HEK293T (cell line): Measurements from ENCODE around the gene HIVEP3.

Experiments
- CTCF ChIA-PET: fragments of 350-600 bp; formaldehyde crosslinking; extraction: SDS; loops from one replicate; lab custom pipeline; 2021; ENCODE audit warnings: antibody characterized with exemption, inconsistent platforms; lab: Yijun Ruan, JAX
- POLR2A ChIA-PET: fragments of 350-600 bp; formaldehyde crosslinking; extraction: SDS; loops from one replicate; lab custom pipeline; 2020; ENCODE audit warnings: antibody characterized with exemption, inconsistent platforms; lab: Yijun Ruan, JAX
- DNase-seq: peaks from one replicate; pipeline ENCODE4 v3.0.0; 2012; ENCODE audit warnings: mixed read lengths; ENCODE audit errors: extremely low spot score
- ARNT ChIP-seq: fragments of 450-650 bp; IDR thresholded peaks from 2 replicates; pipeline ENCODE4 v1.6.1; 2017; ENCODE audit warnings: mild to moderate bottlenecking
- BHLHE40 ChIP-seq: fragments of 450-650 bp; IDR thresholded peaks from 2 replicates; pipeline ENCODE4 v1.6.1; 2016; ENCODE audit warnings: mild to moderate bottlenecking, moderate library complexity, borderline replicate concordance
- CTBP1 ChIP-seq: fragments of 450-650 bp; IDR thresholded peaks from 2 replicates; pipeline ENCODE4 v1.6.1; 2016; ENCODE audit warnings: borderline replicate concordance
- ELF4 ChIP-seq: fragments of 450-650 bp; IDR thresholded peaks from 2 replicates; pipeline ENCODE4 v1.6.1; 2017; ENCODE audit warnings: antibody characterized with exemption
- FOXA1 ChIP-seq: fragments of 450-650 bp; IDR thresholded peaks from 2 replicates; pipeline ENCODE4 v1.6.1; 2016; ENCODE audit warnings: mild to moderate bottlenecking
- FOXK2 ChIP-seq: fragments of 450-650 bp; IDR thresholded peaks from 2 replicates; pipeline ENCODE4 v1.6.1; 2016; ENCODE audit warnings: mild to moderate bottlenecking
- FOXM1 ChIP-seq: fragments of 450-650 bp; IDR thresholded peaks from 2 replicates; pipeline ENCODE4 v1.6.1; 2017; ENCODE audit warnings: mild to moderate bottlenecking, borderline replicate concordance
- HDGF ChIP-seq: fragments of 450-650 bp; IDR thresholded peaks from 2 replicates; pipeline ENCODE4 v1.6.1; 2017; ENCODE audit warnings: antibody characterized with exemption, borderline replicate concordance
- L3MBTL2 ChIP-seq: fragments of 450-650 bp; conservative IDR thresholded peaks from 2 replicates; pipeline ENCODE4 v1.6.1; 2016; ENCODE audit warnings: mild to moderate bottlenecking
- LEF1 ChIP-seq: fragments of 450-650 bp; IDR thresholded peaks from 2 replicates; pipeline ENCODE4 v1.6.1; 2017; ENCODE audit warnings: mild to moderate bottlenecking, borderline replicate concordance
- NFRKB ChIP-seq: fragments of 450-650 bp; IDR thresholded peaks from 2 replicates; pipeline ENCODE4 v1.6.1; 2016; ENCODE audit warnings: mild to moderate bottlenecking, moderate library complexity
- SP1 ChIP-seq: fragments of 450-650 bp; IDR thresholded peaks from 2 replicates; pipeline ENCODE4 v1.6.1; 2017
- SUZ12 ChIP-seq: fragments of 450-650 bp; IDR thresholded peaks from 2 replicates; pipeline ENCODE4 v1.6.1; 2016; ENCODE audit warnings: mild to moderate bottlenecking
- TARDBP ChIP-seq: fragments of 450-650 bp; IDR thresholded peaks from 2 replicates; pipeline ENCODE4 v1.6.1; 2016
- ZNF384 ChIP-seq: fragments of 450-650 bp; IDR thresholded peaks from 2 replicates; pipeline ENCODE4 v1.6.1; 2016
- TF ChIP-seq, protein P1 (sequence below): fragments of 450-650 bp; IDR thresholded peaks from 2 replicates; pipeline ENCODE4 v1.6.1; 2016

Gene HIVEP3

DNA sequence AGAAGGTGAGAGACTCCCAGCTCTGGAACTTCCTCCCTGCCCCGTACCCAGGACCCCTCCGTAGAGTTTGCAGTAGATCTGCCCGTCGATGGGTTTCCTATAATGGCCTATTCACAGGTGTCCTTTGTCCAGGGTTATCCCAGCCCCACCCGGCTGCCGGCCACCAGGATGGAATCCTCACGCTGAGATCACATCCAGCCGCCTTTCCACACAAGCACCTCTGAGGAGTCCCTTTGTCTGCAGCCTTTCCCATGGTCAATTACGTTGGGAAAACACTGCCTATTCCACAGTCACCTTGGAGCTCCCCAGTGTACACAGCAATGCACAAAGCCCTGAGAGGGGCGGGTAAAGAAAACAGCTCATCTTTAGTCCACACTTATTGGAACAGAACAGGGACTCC is 244.2 kb downstream of the HIVEP3 start:
- ChIA-PET CTCF (no interaction called here), POLR2A (no interaction called here)
- no peak for DNase-seq
- TF ChIP-seq ZNF384 = no peak

DNA sequence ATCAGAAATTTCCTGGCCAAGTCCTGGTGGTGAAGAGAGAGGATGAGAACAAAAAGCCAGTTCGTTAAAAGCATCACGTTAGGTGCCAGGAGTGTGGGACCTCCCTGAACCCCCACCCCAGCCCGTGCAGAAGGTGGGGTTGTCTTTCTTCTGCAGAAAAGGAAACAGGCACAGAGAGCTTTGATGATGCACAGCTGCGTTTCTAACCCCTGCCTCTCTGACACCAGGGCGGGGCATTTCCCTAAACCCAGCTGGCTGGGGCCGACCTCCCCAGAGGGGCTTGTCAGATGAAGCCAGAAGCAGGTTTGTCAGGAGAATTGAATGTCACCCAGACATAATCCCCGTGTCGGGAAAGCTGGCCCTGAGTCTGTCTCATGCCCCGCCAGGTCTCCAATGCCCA is 244.9 kb downstream of the HIVEP3 start:
- CTCF ChIA-PET = no interaction called here
- POLR2A ChIA-PET = no interaction called here
- DNase-seq = no peak
- TF ChIP-seq SUZ12 = no peak
- no peak for TF ChIP-seq FOXM1
- TF ChIP-seq ARNT = no peak
- no peak for TF ChIP-seq NFRKB
- TF ChIP-seq LEF1 = no peak
- TF ChIP-seq, protein P1, sequence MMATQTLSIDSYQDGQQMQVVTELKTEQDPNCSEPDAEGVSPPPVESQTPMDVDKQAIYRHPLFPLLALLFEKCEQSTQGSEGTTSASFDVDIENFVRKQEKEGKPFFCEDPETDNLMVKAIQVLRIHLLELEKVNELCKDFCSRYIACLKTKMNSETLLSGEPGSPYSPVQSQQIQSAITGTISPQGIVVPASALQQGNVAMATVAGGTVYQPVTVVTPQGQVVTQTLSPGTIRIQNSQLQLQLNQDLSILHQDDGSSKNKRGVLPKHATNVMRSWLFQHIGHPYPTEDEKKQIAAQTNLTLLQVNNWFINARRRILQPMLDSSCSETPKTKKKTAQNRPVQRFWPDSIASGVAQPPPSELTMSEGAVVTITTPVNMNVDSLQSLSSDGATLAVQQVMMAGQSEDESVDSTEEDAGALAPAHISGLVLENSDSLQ = no peak
- no peak for TF ChIP-seq FOXK2
- no peak for TF ChIP-seq SP1

DNA sequence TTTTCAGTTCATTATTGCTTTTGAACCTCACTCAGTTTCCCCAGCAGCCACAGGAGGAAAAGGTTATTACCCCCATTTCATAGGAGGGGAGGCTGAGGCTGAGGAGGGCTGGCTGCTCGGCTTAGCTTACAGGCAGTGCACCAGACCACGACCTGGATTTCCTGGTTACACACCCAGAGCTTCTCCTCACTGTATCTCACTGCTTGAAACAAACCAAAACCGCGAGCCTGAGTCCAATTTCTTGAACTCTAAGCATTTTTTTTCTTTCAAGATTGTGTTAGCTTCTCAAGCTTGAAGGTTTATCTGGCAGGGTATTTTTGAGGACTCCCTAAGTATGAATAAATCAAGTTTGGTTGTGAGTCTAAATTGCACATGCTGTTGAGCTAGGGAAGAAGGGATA is 245.3 kb downstream of the HIVEP3 start:
- ChIA-PET POLR2A (no interaction called here), CTCF (no interaction called here)
- TF ChIP-seq LEF1 = no peak
- no peak for TF ChIP-seq SP1
- no peak for TF ChIP-seq FOXK2
- TF ChIP-seq ARNT = no peak
- no peak for TF ChIP-seq L3MBTL2
- TF ChIP-seq FOXM1 = no peak
- no peak for TF ChIP-seq TARDBP
- no peak for TF ChIP-seq NFRKB
- TF ChIP-seq ELF4 = no peak
- no peak for TF ChIP-seq CTBP1
- TF ChIP-seq ZNF384 = no peak
- no peak for TF ChIP-seq HDGF
- TF ChIP-seq SUZ12 = no peak
- DNase-seq = no peak

DNA sequence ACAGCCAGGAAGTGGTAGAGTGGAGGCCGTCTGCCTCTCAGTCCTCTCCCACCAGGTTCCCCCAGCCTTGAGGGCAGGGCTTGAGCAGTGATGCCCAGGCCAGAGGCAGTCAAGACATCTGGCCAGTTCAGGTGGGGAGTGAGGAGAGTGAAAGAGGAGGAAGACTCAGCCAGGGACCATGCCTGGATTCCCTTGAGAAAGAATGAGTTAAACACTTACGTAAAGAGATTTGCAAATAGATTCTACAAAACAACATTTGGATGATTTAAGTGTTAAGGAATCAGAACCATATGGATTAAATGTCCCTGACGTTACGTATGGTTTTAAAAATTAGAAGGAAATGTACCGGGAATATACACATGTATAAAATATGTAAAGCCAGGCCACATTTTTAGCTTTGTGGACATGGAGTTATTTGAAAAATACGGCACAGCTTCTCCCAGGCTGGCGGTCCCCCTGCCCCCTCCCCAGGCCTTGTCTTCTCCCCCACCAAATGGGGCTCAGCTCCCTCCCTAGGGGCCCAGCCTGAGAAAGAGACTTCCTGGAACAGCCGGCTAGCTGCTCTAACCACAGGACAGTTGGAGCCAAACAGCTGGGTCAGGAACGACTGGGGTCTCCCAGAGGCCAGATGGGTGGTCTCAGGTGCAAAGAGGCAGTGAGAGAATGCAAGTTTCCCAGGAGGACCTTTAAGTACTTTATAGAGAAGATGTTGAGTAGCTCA is 245.9 kb downstream of the HIVEP3 start:
- TF ChIP-seq NFRKB (no peak), CTBP1 (no peak), ZNF384 (no peak), ARNT (no peak), L3MBTL2 (no peak)
- TF ChIP-seq, protein P1 = no peak
- ChIA-PET CTCF (interaction anchor here (0.6 to 0.9 kb wide), 2 partner anchors 52 to 132 kb away, joined by 3 read pairs; no protein-coding TSS in a partner anchor), POLR2A (no interaction called here)
- DNase-seq = no peak

DNA sequence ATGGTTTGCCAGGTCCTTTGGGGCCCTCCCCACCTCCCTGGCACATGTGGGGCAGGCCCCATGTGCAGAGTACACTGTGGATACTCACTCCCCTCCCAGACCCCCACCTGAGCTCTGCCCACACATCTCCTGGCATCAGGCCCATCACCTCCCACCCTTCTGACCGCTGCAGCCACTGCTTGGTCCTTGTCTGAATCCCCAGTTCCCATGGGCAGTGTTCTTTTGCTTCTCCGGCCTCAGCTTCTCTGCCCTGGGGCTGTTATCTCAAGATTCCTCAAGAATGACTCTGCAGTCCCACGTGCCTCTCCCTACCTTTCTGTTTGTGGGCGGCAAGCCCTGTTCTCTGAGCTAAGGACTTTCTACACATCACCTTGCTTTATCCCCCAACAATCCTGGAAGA is 246.5 kb downstream of the HIVEP3 start:
- TF ChIP-seq FOXA1 (no peak), SUZ12 (no peak), FOXM1 (no peak), FOXK2 (no peak), CTBP1 (no peak), LEF1 (no peak)
- ChIA-PET POLR2A (no interaction called here), CTCF (interaction anchor here (0.6 to 0.9 kb wide), 2 partner anchors 51 to 133 kb away, joined by 3 read pairs; no protein-coding TSS in a partner anchor)
- DNase-seq = no peak

DNA sequence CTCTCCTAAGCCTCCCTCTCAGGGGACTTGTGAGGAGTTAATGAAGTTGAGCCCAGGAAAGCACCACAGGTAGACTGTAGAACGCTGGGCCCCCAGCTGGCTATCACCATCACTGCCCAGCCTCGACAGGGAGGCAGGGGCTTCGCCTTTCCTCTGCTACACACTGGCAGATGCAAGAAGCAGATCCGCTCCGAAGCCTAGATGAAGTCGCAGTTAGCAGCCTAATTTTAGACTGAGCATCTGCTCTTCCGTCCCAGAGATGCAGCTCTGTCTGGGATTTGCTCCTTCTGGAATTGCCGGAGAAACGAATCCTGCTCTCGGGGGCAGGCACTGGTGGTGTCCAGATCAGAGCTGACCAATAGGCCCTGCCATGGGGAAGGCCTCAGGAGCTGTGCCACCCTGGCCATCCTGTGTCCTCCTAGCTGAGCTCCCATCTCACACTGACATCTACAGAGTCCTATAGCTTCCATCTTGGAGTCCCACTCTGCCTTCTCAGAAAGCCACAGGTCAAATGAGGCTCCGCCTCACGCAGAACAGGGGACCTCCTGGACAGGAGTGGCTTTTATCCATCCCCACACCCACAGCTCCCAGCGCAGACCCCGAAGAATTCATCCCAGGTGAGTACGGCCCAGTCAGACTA is 247.5 kb downstream of the HIVEP3 start:
- ChIA-PET POLR2A (no interaction called here), CTCF (interaction anchor here (0.6 kb wide), 2 partner anchors 76 to 89 kb away, joined by 3 read pairs; no protein-coding TSS in a partner anchor)
- no peak for TF ChIP-seq ELF4
- DNase-seq = no peak

DNA sequence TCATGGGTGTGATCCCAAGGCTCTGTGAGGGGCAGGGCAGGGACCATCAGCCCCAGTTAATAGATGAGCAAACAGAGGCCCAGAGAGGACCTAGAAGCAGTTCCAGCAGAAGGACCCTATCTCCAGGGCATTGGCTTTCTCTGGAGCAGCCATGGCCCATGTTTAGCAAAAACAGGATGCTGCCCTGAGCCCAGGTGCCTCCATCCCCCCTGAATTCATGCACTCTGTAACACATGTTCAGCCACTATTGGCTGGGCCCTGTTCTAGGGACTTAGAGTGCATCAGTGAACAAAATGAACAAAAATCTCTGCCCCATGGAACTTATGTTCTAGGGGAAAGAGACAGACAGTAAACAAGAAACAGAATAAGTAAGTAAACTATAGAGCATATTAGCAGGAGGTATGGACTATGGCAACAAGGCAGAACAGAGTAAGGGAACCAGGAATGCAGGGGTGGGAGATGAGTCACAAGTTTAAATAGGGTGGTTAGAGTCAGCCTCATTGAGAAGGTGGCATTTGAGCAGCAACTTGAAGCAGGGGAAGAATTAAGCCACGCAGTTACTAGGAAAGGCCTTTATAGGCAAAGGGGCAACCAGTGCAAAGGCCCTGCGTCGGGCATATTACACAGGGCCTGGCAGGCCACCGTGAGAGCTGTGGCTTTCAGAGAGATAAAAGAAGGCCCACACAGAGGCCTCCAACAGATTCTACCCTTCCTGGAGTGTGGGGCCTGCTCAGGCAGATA is 248.3 kb downstream of the HIVEP3 start:
- DNase-seq = no peak
- TF ChIP-seq BHLHE40 (no peak), LEF1 (no peak), FOXK2 (no peak), NFRKB (no peak), SUZ12 (no peak), SP1 (no peak), HDGF (no peak), TARDBP (no peak), L3MBTL2 (no peak), CTBP1 (no peak), ELF4 (no peak), ARNT (no peak), FOXM1 (no peak)
- TF ChIP-seq, protein P1 = no peak
- POLR2A ChIA-PET = no interaction called here
- CTCF ChIA-PET = interaction anchor here (0.6 kb wide), 2 partner anchors 75 to 88 kb away, joined by 3 read pairs; no protein-coding TSS in a partner anchor
